SIG-M5 (cell line): ENCODE results near the gene FICD.
A peak's percentile ranks its signal among the peaks of the same experiment; 100 is the strongest.
"Not testable (repeated sequence)": the region's sequence is repeated elsewhere in the genome, so short reads cannot be mapped to it uniquely, and the experiment has no call there.

Source experiments
- DNase-seq: peaks from one replicate; lab custom pipeline; 2025; lab: John Stamatoyannopoulos, UW

FICD gene

GRCh38 chr12:108538146-108538545, 23.1 kb downstream of the FICD start:
- no peak for DNase-seq

GRCh38 chr12:108538616-108539195, 23.6 kb downstream of the FICD start:
- DNase-seq: no peak

- DNase-seq: no peak
Observed at GRCh38 chr12:108542320-108542719, 27.2 kb downstream of the FICD start.

GRCh38 chr12:108543652-108544051, 28.6 kb downstream of the FICD start:
- no peak for DNase-seq

- no peak for DNase-seq
Observed at GRCh38 chr12:108547686-108548085, 32.6 kb downstream of the FICD start.

- no peak for DNase-seq
Observed at GRCh38 chr12:108548954-108549521, 34.0 kb downstream of the FICD start.

GRCh38 chr12:108551535-108551934, 36.5 kb downstream of the FICD start:
- DNase-seq: no peak

GRCh38 chr12:108553799-108554198, 38.7 kb downstream of the FICD start:
- DNase-seq: no peak

GRCh38 chr12:108555383-108555782, 40.3 kb downstream of the FICD start:
- not testable (repeated sequence) for DNase-seq

GRCh38 chr12:108559007-108559655, 44.1 kb downstream of the FICD start:
- DNase-seq: no peak

- no peak for DNase-seq
Observed at GRCh38 chr12:108559748-108560147, 44.7 kb downstream of the FICD start.

GRCh38 chr12:108560321-108560721, 45.2 kb downstream of the FICD start:
- no peak for DNase-seq

- DNase-seq: peak; percentile 77
Observed at GRCh38 chr12:108560752-108561719, 46.0 kb downstream of the FICD start, which contains the start of gene SART3. TSS of gene SART3 (minus strand) at chr12:108561173. CDS start at chr12:108561154, 19 bp downstream.

- no peak for DNase-seq
Observed at GRCh38 chr12:108561852-108562347, 46.8 kb downstream of the FICD start.

- peak; percentile 73 for DNase-seq
Observed at GRCh38 chr12:108562348-108563135, 47.5 kb downstream of the FICD start, which contains the start of gene ISCU. TSS of gene ISCU (plus strand) at chr12:108562596. CDS start at chr12:108562623, 27 bp downstream.

GRCh38 chr12:108563136-108563803, 48.2 kb downstream of the FICD start:
- peak; percentile 67 for DNase-seq

GRCh38 chr12:108563804-108564151, 48.7 kb downstream of the FICD start:
- DNase-seq: no peak

GRCh38 chr12:108564724-108565123, 49.6 kb downstream of the FICD start:
- no peak for DNase-seq

GRCh38 chr12:108565146-108565545, 50.1 kb downstream of the FICD start:
- no peak for DNase-seq

GRCh38 chr12:108565976-108566375, 50.9 kb downstream of the FICD start:
- DNase-seq: no peak

- DNase-seq: no peak
Observed at GRCh38 chr12:108566452-108566851, 51.4 kb downstream of the FICD start.
